Ectodermal cell (in vitro differentiated cells): ENCODE measurements around the gene SFSWAP.
"Not testable (repeated sequence)": the region's sequence is repeated elsewhere in the genome, so short reads cannot be mapped to it uniquely, and the experiment has no call there.

Experiments
- H3K27ac ChIP-seq: 2 replicates; pipeline ENCODE4 v1.7.0; 2013; ENCODE audit warnings: mild to moderate bottlenecking, low read depth, low read length; ENCODE audit not compliant: insufficient read depth, poor library complexity, severe bottlenecking
- H3K27me3 ChIP-seq: 2 replicates; pipeline ENCODE4 v1.7.0; 2013; ENCODE audit warnings: mild to moderate bottlenecking, low read length; ENCODE audit not compliant: insufficient read depth, control insufficient read depth, poor library complexity, severe bottlenecking
- H3K36me3 ChIP-seq: one replicate; pipeline ENCODE4 v1.7.0; 2013; ENCODE audit warnings: low read length; ENCODE audit not compliant: control insufficient read depth, insufficient read depth
- H3K4me1 ChIP-seq: one replicate; pipeline ENCODE4 v1.7.0; 2013; ENCODE audit warnings: low read length; ENCODE audit not compliant: control insufficient read depth, insufficient read depth
- H3K4me3 ChIP-seq: 2 replicates; pipeline ENCODE4 v1.7.0; 2013; ENCODE audit warnings: low read depth, low read length, control low read depth; ENCODE audit not compliant: insufficient read depth
- H3K9me3 ChIP-seq: 2 replicates; pipeline ENCODE4 v1.7.0; 2013; ENCODE audit warnings: mild to moderate bottlenecking, low read length, moderate library complexity; ENCODE audit not compliant: control insufficient read depth
- WGBS, 2 experiments: methylation state at CpG; one replicate each; pipeline ENCODE4 v1.1.7; 2013; ENCODE audit warnings: missing lambda C conversion rate in 2 of 2; 5-methylcytosine and 5-hydroxymethylcytosine counted together

SFSWAP gene

GRCh38 chr12:131743880-131744279 lies 33.0 kb downstream of the SFSWAP start:
- H3K4me3 ChIP-seq, H3K27ac ChIP-seq, H3K27me3 ChIP-seq, H3K9me3 ChIP-seq, H3K4me1 ChIP-seq: not testable (repeated sequence)
- 96 to 97% methylated on average over 4 of the region's 4 CpGs for WGBS, 2 experiments
- peaks cover 44% of the 10 kb centered on the region for H3K36me3 ChIP-seq

DNA sequence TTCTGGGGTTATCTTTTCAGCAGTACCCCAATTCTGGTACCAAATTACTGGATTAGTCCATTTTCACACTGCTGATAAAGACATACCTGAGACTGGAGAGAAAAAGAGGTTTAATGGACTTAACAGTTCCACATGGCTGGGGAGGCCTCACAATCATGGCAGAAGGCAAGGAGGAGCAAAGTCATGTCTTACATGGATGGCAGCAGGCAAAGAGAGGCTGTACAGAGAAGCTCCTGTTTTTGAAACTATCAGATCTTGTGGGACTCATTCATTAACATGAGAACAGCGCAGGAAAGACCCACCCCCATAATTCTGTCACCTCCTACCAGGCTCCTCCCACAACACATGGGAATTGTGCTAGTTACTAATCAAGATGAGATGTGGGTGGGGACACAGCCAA lies 33.8 kb downstream of the SFSWAP start:
- H3K9me3 ChIP-seq, H3K4me3 ChIP-seq, H3K27me3 ChIP-seq, H3K27ac ChIP-seq, H3K4me1 ChIP-seq: not testable (repeated sequence)
- peaks cover 41% of the 10 kb centered on the region for H3K36me3 ChIP-seq
- 88 to 92% methylated on average over 1 of the region's 1 CpG for WGBS, 2 experiments

GRCh38 chr12:131745706-131746105 lies 34.8 kb downstream of the SFSWAP start:
- no peaks in the 10 kb centered on the region for H3K4me1 ChIP-seq
- no peaks in the 10 kb centered on the region for H3K27me3 ChIP-seq
- H3K27ac ChIP-seq = no peak overlapping the region
- peaks cover 41% of the 10 kb centered on the region for H3K36me3 ChIP-seq
- WGBS, 2 experiments = 96 to 97% methylated on average over 7 of the region's 7 CpGs
- peaks cover 2% of the 10 kb centered on the region for H3K9me3 ChIP-seq
- no peak overlapping the region for H3K4me3 ChIP-seq

DNA sequence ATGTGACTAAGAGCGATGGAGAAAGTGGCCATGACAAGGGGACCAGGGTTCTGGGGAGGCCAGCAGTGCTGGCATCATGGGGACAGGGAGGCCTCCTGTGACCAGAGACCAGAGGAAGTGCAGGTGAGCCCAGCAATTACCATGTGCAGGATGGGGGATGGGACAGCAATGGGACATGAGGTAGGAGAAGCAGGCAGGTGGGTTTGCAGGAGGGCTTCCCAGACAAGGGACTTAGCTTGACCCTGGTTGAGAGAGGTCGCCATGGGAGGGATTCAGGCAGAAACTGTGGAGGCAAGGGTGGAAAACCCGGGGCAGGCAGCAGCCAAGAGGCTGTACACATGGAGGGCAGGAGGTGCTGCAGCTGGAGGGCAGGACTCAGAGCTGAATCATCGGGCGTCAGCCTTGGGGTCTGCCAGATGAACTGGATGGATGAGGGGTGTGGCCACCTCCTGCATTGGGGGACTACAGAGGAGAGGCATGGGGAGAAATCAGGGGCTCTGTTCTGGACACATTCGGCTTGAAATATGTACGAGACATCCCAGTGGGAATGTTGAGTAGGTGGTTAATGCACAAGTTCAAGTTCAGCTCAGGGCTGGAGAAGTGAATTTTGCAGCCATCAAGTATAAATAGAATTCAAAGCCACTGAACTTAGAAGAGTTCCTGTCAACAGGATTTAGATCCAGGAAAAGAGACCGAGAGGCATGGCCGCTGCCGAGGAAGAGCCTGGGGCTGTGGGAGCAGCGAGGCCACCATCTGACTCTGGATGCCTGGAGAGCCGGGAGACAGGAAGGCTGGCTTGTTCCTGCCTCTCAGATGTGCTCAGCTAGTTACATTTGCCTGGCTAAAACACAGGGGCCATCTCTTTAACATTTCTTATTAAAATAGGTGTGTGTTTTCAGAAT lies 36.6 kb downstream of the SFSWAP start:
- 94 to 96% methylated on average over 12 of the region's 12 CpGs for WGBS, 2 experiments
- H3K36me3 ChIP-seq = peaks cover 26% of the 10 kb centered on the region

DNA sequence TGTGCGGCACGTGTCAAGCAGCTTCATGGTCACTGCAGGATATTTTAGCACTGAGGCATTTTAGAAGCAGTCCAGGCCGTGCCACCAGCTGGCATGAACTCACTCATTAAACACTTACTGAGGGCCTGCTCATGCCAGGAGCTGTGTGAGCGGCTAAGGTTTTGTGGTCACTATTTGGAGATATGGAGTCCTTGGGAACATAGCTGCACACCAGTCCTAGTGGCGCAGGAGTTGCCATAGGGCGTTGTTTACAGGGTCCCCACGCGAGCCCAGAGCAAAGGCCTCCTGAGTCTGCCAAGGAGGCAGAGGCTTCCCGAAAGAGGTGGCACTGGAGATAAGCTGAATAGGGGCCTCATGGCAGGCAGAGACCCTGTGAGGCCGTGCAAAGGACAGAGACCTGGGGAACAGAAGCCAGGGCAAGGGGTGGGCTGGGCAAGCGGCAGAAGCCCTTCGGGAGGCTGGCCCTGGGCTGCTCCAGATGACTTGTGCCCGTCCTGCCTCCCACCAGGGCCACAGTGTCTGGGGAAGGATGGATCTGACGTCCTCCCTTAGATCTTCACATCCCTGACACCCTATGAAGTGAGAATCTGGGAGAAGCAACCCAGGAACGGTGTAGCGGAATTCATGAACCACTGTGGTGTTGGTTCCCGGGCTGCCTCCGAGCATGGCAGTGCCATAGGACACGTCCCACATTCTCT lies 38.9 kb downstream of the SFSWAP start:
- Histone ChIP-seq H3K36me3 (peaks cover 21% of the 10 kb centered on the region), H3K27me3 (no peaks in the 10 kb centered on the region), H3K4me1 (peaks cover 3% of the 10 kb centered on the region), H3K9me3 (no peaks in the 10 kb centered on the region), H3K4me3 (no peak overlapping the region), H3K27ac (no peak overlapping the region)
- WGBS, 2 experiments = 94 to 95% methylated on average over 19 of the region's 19 CpGs

More for the DNA sequence above, 36.6 kb downstream of the SFSWAP start:
- H3K27ac ChIP-seq = no peak overlapping the region
- H3K4me1 ChIP-seq = peaks cover 3% of the 10 kb centered on the region
- H3K9me3 ChIP-seq = peaks cover 2% of the 10 kb centered on the region
- H3K27me3 ChIP-seq = no peaks in the 10 kb centered on the region
- no peak overlapping the region for H3K4me3 ChIP-seq

- Histone ChIP-seq H3K9me3 (no peaks in the 10 kb centered on the region), H3K27me3 (no peaks in the 10 kb centered on the region), H3K27ac (no peak overlapping the region), H3K36me3 (peaks cover 28% of the 10 kb centered on the region), H3K4me3 (no peak overlapping the region), H3K4me1 (peaks cover 3% of the 10 kb centered on the region)
- 76 to 79% methylated on average over 7 of the region's 7 CpGs for WGBS, 2 experiments
These were observed 40.4 kb downstream of the SFSWAP start for GRCh38 chr12:131751335-131751734.

DNA sequence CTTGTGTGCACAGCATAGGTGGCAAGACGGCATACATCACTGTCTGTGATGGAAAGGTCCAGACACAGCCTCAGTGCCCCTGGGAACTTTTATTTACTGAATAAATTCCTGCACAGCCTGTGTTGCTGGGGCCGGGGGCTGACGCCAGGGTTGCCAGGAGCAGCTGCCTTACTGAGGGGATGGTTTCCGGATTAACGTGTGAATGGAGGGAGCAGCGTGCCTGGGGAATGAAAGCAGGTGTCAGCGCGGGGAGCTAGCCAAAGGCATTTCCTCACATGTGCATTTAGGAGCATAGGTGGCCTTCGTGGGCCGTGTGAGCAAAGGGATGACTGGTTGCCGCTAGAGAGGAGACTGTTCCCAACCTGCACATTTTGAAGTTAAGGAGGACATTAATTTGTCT lies 41.6 kb downstream of the SFSWAP start:
- Histone ChIP-seq H3K9me3 (no peaks in the 10 kb centered on the region), H3K4me3 (no peak overlapping the region), H3K27ac (no peak overlapping the region), H3K36me3 (peaks cover 39% of the 10 kb centered on the region), H3K4me1 (peaks cover 3% of the 10 kb centered on the region), H3K27me3 (no peaks in the 10 kb centered on the region)
- WGBS, 2 experiments = 49% methylated on average over 11 of the region's 11 CpGs

GRCh38 chr12:131753005-131753404 lies 42.1 kb downstream of the SFSWAP start:
- peaks cover 3% of the 10 kb centered on the region for H3K4me1 ChIP-seq
- H3K27me3 ChIP-seq = no peaks in the 10 kb centered on the region
- no peak overlapping the region for H3K27ac ChIP-seq
- 88 to 92% methylated on average over 20 of the region's 20 CpGs for WGBS, 2 experiments
- no peak overlapping the region for H3K4me3 ChIP-seq
- H3K36me3 ChIP-seq = peaks cover 43% of the 10 kb centered on the region
- H3K9me3 ChIP-seq = no peaks in the 10 kb centered on the region

- peaks cover 47% of the 10 kb centered on the region for H3K36me3 ChIP-seq
- H3K27ac ChIP-seq = no peak overlapping the region
- H3K4me1 ChIP-seq = peaks cover 3% of the 10 kb centered on the region
- H3K9me3 ChIP-seq = no peaks in the 10 kb centered on the region
- 95 to 97% methylated on average over 7 to 8 of the region's 8 CpGs for WGBS, 2 experiments
- no peaks in the 10 kb centered on the region for H3K27me3 ChIP-seq
- no peak overlapping the region for H3K4me3 ChIP-seq
These were observed 42.9 kb downstream of the SFSWAP start for GRCh38 chr12:131753757-131754156.

- Histone ChIP-seq H3K36me3 (peaks cover 48% of the 10 kb centered on the region), H3K27ac (no peak overlapping the region), H3K4me3 (no peak overlapping the region), H3K9me3 (no peaks in the 10 kb centered on the region), H3K27me3 (no peaks in the 10 kb centered on the region), H3K4me1 (peaks cover 3% of the 10 kb centered on the region)
- 94 to 96% methylated on average over 17 of the region's 17 CpGs for WGBS, 2 experiments
These were observed 43.3 kb downstream of the SFSWAP start for GRCh38 chr12:131754184-131754583.
